ENCODE data around the gene SORCS2. TPM values are rescaled to one million over a fixed set of nuclear protein-coding genes. Genes with fewer than 3 reads are reported as not detected.

Gene SORCS2
- total RNA-seq, 1 donor from 2014 or later: 7.1 TPM

DNA sequence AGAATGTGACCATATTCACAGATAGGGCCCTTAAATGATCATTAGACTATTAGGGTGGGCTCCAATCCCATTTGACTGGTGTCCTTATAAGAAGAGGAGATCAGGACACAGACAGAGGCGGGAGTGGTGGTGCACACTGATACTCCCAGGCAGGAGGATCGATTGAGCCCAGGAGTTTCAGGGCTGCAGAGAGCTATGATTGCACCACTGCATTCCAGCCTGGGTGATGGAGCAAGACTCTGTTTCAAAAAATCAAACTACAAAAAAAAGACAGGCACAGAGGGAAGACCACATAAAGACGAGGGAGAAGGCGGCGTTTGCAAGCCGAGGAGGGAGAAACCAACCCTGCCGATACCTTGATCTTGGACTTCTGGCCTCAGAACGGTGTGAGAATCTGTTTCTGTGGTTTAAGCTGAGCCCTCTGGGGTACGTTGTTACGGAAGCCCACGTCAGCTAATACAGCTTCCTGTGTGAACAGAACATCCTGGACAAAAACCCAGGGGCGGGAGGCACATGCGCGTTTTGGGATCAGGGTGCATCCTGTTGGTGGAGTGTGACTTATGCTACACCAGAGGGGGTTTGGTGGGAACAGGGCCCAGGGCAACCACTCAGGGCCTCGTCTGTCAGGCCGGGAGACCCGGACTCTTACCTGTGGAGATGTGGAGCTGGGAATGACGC is 454.2 kb downstream of the SORCS2 start:
- H3K27ac Mint-ChIP-seq: no peak overlapping the region
- no peaks in the 10 kb centered on the region for H3K36me3 Mint-ChIP-seq
- peaks cover 6% of the 10 kb centered on the region for H3K27me3 Mint-ChIP-seq (ENCODE audit: low read depth)
- TF ChIP-seq, protein P1, sequence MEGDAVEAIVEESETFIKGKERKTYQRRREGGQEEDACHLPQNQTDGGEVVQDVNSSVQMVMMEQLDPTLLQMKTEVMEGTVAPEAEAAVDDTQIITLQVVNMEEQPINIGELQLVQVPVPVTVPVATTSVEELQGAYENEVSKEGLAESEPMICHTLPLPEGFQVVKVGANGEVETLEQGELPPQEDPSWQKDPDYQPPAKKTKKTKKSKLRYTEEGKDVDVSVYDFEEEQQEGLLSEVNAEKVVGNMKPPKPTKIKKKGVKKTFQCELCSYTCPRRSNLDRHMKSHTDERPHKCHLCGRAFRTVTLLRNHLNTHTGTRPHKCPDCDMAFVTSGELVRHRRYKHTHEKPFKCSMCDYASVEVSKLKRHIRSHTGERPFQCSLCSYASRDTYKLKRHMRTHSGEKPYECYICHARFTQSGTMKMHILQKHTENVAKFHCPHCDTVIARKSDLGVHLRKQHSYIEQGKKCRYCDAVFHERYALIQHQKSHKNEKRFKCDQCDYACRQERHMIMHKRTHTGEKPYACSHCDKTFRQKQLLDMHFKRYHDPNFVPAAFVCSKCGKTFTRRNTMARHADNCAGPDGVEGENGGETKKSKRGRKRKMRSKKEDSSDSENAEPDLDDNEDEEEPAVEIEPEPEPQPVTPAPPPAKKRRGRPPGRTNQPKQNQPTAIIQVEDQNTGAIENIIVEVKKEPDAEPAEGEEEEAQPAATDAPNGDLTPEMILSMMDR (IDR thresholded peaks at IDR 0.05; ENCODE audit: unreplicated experiment): no peak
- H3K9me3 Mint-ChIP-seq: peaks cover 6% of the 10 kb centered on the region
- DNase-seq (ENCODE audit: low spot score in 2 of 2, unreplicated experiment in 2 of 2): no peak
- no peak overlapping the region for H3K4me3 Mint-ChIP-seq
- peaks cover 11% of the 10 kb centered on the region for H3K4me1 Mint-ChIP-seq

DNA sequence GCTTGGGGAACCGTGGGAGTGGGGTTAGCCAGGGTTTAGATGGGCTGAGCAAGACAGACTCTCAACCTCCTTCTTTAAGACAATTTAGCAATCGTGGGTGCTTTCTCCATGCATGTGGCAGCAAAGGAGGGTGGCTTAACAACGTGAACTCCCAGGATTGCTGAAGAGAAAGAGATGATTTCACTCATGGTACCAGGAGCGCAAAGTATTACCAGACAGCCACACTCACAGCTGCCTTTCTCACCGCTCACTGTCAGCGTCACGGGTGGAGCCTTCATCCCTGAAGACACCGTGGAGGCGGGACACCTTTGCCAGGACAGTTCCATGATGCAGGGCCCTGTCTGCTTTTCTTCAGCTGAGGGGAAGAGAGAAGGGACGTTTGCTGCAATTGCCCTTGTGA is 454.8 kb downstream of the SORCS2 start:
- H3K27ac Mint-ChIP-seq: no peak overlapping the region

DNA sequence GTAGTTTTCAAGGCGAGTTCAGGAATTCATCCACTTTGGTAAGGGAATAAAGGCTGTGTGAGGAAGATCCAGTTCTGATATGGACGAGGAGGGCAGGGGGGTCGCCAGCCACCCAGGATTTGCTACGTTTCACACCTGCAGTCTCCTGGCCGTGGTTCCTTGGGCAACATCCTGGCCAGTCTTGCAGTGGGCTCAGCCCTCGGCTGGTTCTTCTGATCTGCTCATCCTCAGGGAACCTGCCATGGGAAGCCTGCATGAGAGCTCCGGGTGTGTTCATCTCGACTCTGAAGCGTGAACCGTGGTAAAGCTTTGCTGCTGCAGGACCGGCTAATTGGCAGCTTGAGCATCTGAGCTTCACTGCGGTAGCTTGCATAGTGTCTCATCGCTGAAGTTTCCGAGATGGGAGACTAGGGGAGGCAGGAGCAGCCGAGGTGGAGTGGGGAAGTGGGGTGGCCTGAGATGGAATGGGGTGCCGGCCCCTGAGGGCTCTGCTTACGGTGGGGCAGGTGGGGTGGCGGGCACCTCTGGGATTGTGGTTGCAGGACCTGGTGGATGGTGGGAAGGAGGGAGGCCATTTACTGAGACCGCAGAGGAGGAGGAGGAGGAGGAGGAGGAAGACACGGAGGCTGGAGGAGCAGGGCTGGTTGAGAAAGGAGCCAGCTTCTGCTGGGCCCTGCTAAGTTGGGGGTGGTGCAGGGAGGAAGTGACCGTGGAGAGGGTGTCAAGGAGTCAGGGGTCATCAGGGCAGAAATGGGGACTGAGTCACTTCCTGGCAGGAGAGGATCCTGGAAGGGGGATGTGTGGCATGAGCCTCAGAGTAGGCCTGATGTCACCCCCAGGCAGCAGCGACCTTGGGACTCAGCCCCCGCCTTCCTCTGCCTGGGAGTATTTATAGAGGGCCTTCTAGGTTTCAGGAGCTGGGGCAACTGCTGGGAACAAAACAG is 455.5 kb downstream of the SORCS2 start:
- Mint-ChIP-seq H3K27ac (no peak overlapping the region), H3K36me3 (no peaks in the 10 kb centered on the region), H3K9me3 (peaks cover 5% of the 10 kb centered on the region), H3K4me3 (no peak overlapping the region), H3K4me1 (peaks cover 20% of the 10 kb centered on the region), H3K27me3 (ENCODE audit: low read depth) (peaks cover 5% of the 10 kb centered on the region)
- TF ChIP-seq, protein P1 (IDR thresholded peaks at IDR 0.05; ENCODE audit: unreplicated experiment): no peak
- DNase-seq (ENCODE audit: low spot score in 2 of 2, unreplicated experiment in 2 of 2): no peak

More for the DNA sequence above, 454.8 kb downstream of the SORCS2 start:
- DNase-seq (ENCODE audit: low spot score in 2 of 2, unreplicated experiment in 2 of 2): no peak
- Mint-ChIP-seq H3K4me1 (peaks cover 17% of the 10 kb centered on the region), H3K9me3 (peaks cover 5% of the 10 kb centered on the region), H3K4me3 (no peak overlapping the region), H3K27me3 (ENCODE audit: low read depth) (peaks cover 6% of the 10 kb centered on the region), H3K36me3 (no peaks in the 10 kb centered on the region)
- TF ChIP-seq, protein P1 (IDR thresholded peaks at IDR 0.05; ENCODE audit: unreplicated experiment): no peak

DNA sequence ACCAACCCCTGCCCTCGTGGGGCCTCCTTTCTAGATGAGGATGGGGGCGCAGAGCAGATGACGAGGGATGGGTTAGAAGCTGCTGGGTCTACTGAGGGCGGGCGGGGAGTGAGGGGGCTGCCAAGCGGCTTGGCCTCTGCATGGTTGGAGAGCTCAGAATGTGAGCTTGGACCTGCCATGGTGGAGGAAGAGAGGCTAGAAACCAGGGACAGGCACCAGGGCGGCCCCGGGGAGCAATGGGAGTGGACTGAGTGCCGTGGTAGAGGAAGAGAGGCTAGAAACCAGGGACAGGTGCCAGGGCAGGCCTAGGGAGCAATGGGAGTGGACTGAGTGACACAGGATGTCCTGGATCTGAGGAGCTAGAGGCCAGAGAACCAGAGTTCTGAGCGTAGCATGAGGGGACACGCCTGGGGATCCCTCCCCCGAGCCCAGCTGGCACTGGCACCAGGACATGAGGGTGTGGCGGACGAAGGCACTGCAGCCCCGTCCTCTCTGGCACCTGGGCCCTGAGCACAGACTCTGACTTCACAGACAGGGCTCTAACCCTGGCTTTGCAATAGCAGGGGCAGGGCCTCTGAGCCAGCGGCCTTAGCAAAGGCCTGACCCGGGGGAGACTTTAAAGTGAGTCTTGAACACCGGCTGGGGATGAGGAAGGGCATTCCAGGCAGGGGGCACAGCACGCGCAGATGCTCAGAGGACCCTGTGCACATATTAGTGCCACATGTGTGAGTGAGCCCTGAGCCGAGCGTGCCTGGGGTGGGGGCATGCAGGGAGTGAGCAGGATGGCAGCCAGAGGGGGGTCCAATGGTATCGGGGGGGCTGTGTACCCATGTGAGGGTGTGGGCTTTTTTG is 456.4 kb downstream of the SORCS2 start:
- Mint-ChIP-seq H3K27me3 (ENCODE audit: low read depth) (peaks cover 4% of the 10 kb centered on the region), H3K27ac (no peak overlapping the region), H3K4me1 (peaks cover 22% of the 10 kb centered on the region), H3K36me3 (no peaks in the 10 kb centered on the region), H3K9me3 (peaks cover 5% of the 10 kb centered on the region), H3K4me3 (no peak overlapping the region)
- DNase-seq (ENCODE audit: low spot score in 2 of 2, unreplicated experiment in 2 of 2): no peak
- TF ChIP-seq, protein P1 (IDR thresholded peaks at IDR 0.05; ENCODE audit: unreplicated experiment): no peak

DNA sequence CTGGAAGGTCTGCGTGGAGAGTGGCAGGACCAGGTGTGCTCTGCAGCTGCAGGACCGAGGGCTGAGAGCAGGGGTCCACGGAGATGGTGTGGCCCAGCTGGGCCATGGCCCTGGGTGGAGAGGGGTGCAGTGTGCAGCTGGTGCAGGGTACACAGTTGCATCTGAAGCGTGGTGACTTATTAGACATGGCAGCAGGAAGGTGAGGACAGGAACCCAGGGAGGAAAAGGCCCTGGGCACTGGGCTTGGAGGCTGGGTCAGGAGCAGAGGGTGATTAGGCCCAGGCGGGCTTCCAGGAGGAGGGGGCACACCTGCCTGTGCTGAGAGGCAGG is 457.0 kb downstream of the SORCS2 start:
- Mint-ChIP-seq H3K36me3 (no peaks in the 10 kb centered on the region), H3K27ac (no peak overlapping the region), H3K4me3 (no peak overlapping the region), H3K4me1 (peaks cover 25% of the 10 kb centered on the region), H3K27me3 (ENCODE audit: low read depth) (peaks cover 6% of the 10 kb centered on the region), H3K9me3 (peaks cover 4% of the 10 kb centered on the region)
- DNase-seq (ENCODE audit: low spot score in 2 of 2, unreplicated experiment in 2 of 2): no peak
- TF ChIP-seq, protein P1 (IDR thresholded peaks at IDR 0.05; ENCODE audit: unreplicated experiment): no peak

Measured in mesothelial cell of epicardium (in vitro differentiated cells).